CD14-positive monocyte (primary cell): Measurements from ENCODE around the gene FOXP1. TPM values are rescaled to one million over a fixed set of nuclear protein-coding genes. Genes with fewer than 3 reads are reported as not detected.

Experiments used
- DNase-seq, 3 donors: peaks; one replicate each; pipeline ENCODE4 v3.0.0-alpha.2; 2011 to 2022
- H2AFZ ChIP-seq: 2 replicates; pipeline ENCODE4 v1.6.0; 2012; ENCODE audit warnings: mild to moderate bottlenecking, low read depth, low read length, inconsistent platforms; ENCODE audit not compliant: insufficient read depth, poor library complexity, severe bottlenecking
- H3K27ac ChIP-seq, 2 donors: 1 replicate in 1 of 2; 2 replicates in 1 of 2; pipeline ENCODE4 v1.5.1; 2012 to 2013; ENCODE audit warnings: low read length in 2 of 2, control low read depth in 1 of 2, inconsistent platforms in 1 of 2, low read depth in 1 of 2, mild to moderate bottlenecking in 1 of 2
- H3K27me3 ChIP-seq, 2 donors: one replicate each; pipeline versions ENCODE4 v1.6.0 to v1.6.1; 2011 to 2013; ENCODE audit warnings: low read length in 2 of 2; ENCODE audit not compliant: control insufficient read depth in 2 of 2, insufficient read depth in 2 of 2
- H3K36me3 ChIP-seq, 2 donors: replicated peaks in 1 of 2; 1 replicate in 1 of 2; 2 replicates in 1 of 2; pipeline versions ENCODE4 v1.5.1 to v1.6.1; 2012 to 2013; ENCODE audit warnings: low read length in 2 of 2, control low read depth in 1 of 2, inconsistent platforms in 1 of 2, mild to moderate bottlenecking in 1 of 2; ENCODE audit not compliant: insufficient read depth in 2 of 2, control insufficient read depth in 1 of 2
- H3K4me1 ChIP-seq, 2 donors: 1 replicate in 1 of 2; 2 replicates in 1 of 2; pipeline versions ENCODE4 v1.5.1 to v1.6.1; 2012 to 2013; ENCODE audit warnings: low read length in 2 of 2, control low read depth in 1 of 2, inconsistent platforms in 1 of 2, mild to moderate bottlenecking in 1 of 2, moderate library complexity in 1 of 2; ENCODE audit not compliant: insufficient read depth in 2 of 2, control insufficient read depth in 1 of 2
- H3K4me2 ChIP-seq: replicated peaks from 2 replicates; pipeline ENCODE3; 2012; ENCODE audit warnings: low read length, moderate library complexity, mild to moderate bottlenecking; ENCODE audit not compliant: poor library complexity, severe bottlenecking; ENCODE audit errors: extremely low read depth
- H3K4me3 ChIP-seq, 3 experiments: fragments of 200-600 bp in 1 of 3; sonication (generic) in 1 of 3; replicated peaks in 1 of 3; 1 replicate in 2 of 3; 2 replicates in 1 of 3; pipeline ENCODE4 v1.5.1; 2011 to 2013; ENCODE audit warnings: low read length in 3 of 3, mild to moderate bottlenecking in 3 of 3, control low read depth in 2 of 3, low read depth in 2 of 3, inconsistent platforms in 1 of 3, moderate library complexity in 1 of 3
- H3K79me2 ChIP-seq: 2 replicates; pipeline ENCODE4 v1.6.0; 2012; ENCODE audit warnings: mild to moderate bottlenecking, control low read depth, inconsistent platforms, low read length, moderate library complexity; ENCODE audit not compliant: insufficient read depth
- H3K9ac ChIP-seq: 2 replicates; pipeline ENCODE4 v1.6.0; 2017; ENCODE audit warnings: low read length, mild to moderate bottlenecking; ENCODE audit not compliant: insufficient read depth, poor library complexity, severe bottlenecking
- H3K9me3 ChIP-seq, 2 donors: replicated peaks in 1 of 2; 1 replicate in 1 of 2; 2 replicates in 1 of 2; pipeline versions ENCODE4 v1.5.1 to v1.6.1; 2012 to 2013; ENCODE audit warnings: low read length in 2 of 2, control low read depth in 1 of 2; ENCODE audit not compliant: control insufficient read depth in 1 of 2, insufficient read depth in 1 of 2
- H4K20me1 ChIP-seq: 2 replicates; pipeline ENCODE4 v1.6.0; 2012; ENCODE audit warnings: mild to moderate bottlenecking, low read length, control low read depth, moderate library complexity; ENCODE audit not compliant: insufficient read depth
- H3K27ac Mint-ChIP-seq, 7 donors: one replicate each; pipeline ENCODE4 v1.8.0; 2020; ENCODE audit warnings: mild to moderate bottlenecking in 7 of 7, mixed read lengths in 7 of 7, moderate library complexity in 6 of 7, inconsistent platforms in 2 of 7
- H3K27me3 Mint-ChIP-seq, 3 donors: one replicate each; pipeline ENCODE4 v1.8.0; 2021 to 2022; ENCODE audit warnings: low read depth in 3 of 3, mild to moderate bottlenecking in 3 of 3, mixed read lengths in 3 of 3, moderate library complexity in 3 of 3, inconsistent platforms in 1 of 3
- H3K36me3 Mint-ChIP-seq, 2 donors: one replicate each; pipeline ENCODE4 v1.8.0; 2020; ENCODE audit warnings: mixed read lengths in 2 of 2, inconsistent platforms in 1 of 2, mild to moderate bottlenecking in 1 of 2
- H3K4me1 Mint-ChIP-seq: one replicate; pipeline ENCODE4 v1.8.0; 2020; ENCODE audit warnings: mild to moderate bottlenecking, mixed read lengths
- H3K4me3 Mint-ChIP-seq, 2 donors: one replicate each; pipeline ENCODE4 v1.8.0; 2020; ENCODE audit warnings: mild to moderate bottlenecking in 2 of 2, mixed read lengths in 2 of 2, moderate library complexity in 1 of 2
- H3K9me3 Mint-ChIP-seq, 7 donors: one replicate each; pipeline ENCODE4 v1.8.0; 2020 to 2022; ENCODE audit warnings: mixed read lengths in 7 of 7, mild to moderate bottlenecking in 6 of 7, moderate library complexity in 6 of 7, inconsistent platforms in 2 of 7
- WGBS: methylation state at CpG from one replicate; pipeline ENCODE4 v1.1.5; 2013; ENCODE audit warnings: missing lambda C conversion rate; ENCODE audit not compliant: insufficient coverage; 5-methylcytosine and 5-hydroxymethylcytosine counted together
- intact Hi-C, 2 donors: fragments of 100-400 bp; cut with micrococcal nuclease; formaldehyde crosslinking; loops; one replicate each; pipeline versions ENCODE4 v1.15.0 to v1.15.1; 2023
- polyA plus RNA-seq, 3 donors: library from polyadenylated mRNA; depleted of rRNA in 1 of 3; unstranded in 2 of 3; stranded (reverse) in 1 of 3; fragments of 300-500 nt in 2 of 3; fragments of >200 nt in 1 of 3; fragmentation: Illumina TruSeq in 2 of 3; gene quantifications; 1 replicate in 2 of 3; 2 replicates in 1 of 3; pipeline ENCODE4 v1.2.3, GENCODE V29; 2012 to 2021
- TF ChIP-seq, protein P1 (sequence below): fragments of 200-600 bp; IDR thresholded peaks from one replicate; pipeline ENCODE4 v1.8.0; 2022; ENCODE audit warnings: antibody characterized with exemption, mild to moderate bottlenecking

Gene FOXP1
- polyA plus RNA-seq, 3 donors, result 25.7 to 42.6 (median 27.8) TPM

DNA sequence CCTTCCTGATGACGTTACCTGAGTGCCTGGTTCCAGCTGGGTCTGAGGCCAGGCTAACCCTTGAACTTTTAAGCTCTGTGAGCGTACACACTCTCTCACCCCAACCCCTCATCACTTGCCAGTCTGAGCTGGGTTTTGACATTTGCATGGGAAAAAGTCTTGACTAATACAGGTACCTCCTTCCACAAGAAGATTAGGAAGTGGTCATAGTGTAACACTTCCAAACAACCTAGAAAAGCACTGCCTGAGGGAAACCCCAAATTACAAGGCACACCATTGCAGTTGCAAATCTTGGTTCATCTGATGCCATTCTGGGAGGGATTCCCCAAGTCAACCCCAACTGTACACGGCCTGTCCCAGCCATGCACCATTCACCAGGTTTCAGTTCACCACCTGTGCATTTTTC is 499.8 kb downstream of the FOXP1 start:
- Histone ChIP-seq H3K9me3 (no peaks in the 10 kb centered on the region), H3K4me3 (no peak overlapping the region), H4K20me1 (peaks cover 68% of the 10 kb centered on the region), H3K79me2 (peaks cover 14% of the 10 kb centered on the region), H2AFZ (no peak overlapping the region), H3K36me3 (no peaks in the 10 kb centered on the region), H3K27ac (no peak overlapping the region), H3K4me2 (no peak overlapping the region), H3K27me3 (no peaks in the 10 kb centered on the region), H3K9ac (no peak overlapping the region), H3K4me1 (no peaks in the 10 kb centered on the region)
- Mint-ChIP-seq H3K4me3 (no peak overlapping the region), H3K9me3 (peaks cover 0 to 2% (median 0%) of the 10 kb centered on the region in 7 donors), H3K36me3 (peaks cover 0 to 10% of the 10 kb centered on the region in 2 donors), H3K27me3 (peaks cover 0 to 2% (median 1%) of the 10 kb centered on the region in 3 donors), H3K27ac (no peak overlapping the region), H3K4me1 (peaks cover 5% of the 10 kb centered on the region)
- DNase-seq, result no peak
- TF ChIP-seq, protein P1, sequence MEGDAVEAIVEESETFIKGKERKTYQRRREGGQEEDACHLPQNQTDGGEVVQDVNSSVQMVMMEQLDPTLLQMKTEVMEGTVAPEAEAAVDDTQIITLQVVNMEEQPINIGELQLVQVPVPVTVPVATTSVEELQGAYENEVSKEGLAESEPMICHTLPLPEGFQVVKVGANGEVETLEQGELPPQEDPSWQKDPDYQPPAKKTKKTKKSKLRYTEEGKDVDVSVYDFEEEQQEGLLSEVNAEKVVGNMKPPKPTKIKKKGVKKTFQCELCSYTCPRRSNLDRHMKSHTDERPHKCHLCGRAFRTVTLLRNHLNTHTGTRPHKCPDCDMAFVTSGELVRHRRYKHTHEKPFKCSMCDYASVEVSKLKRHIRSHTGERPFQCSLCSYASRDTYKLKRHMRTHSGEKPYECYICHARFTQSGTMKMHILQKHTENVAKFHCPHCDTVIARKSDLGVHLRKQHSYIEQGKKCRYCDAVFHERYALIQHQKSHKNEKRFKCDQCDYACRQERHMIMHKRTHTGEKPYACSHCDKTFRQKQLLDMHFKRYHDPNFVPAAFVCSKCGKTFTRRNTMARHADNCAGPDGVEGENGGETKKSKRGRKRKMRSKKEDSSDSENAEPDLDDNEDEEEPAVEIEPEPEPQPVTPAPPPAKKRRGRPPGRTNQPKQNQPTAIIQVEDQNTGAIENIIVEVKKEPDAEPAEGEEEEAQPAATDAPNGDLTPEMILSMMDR, result no peak
- WGBS, result 100% methylated on average over 2 of the region's 3 CpGs
- intact Hi-C loops, result no loop called here

DNA sequence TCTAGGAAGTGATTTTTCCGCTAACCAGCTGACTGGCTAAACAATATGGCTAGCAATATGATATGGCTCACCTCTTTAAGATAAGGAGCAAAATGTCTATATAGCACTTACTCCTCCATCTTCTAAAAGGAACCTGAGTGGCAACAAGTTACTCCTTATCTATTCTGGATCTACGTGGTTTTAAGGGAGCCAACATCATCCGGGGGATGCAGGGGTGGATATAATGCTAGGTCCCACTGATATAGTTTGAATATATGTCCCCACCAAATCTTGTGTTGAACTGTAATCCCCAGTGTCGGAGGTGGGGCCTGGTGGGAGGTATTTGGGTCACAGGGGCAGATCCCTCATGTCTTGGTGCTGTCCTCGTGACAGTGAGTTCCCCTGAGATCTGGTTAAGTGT is 500.7 kb downstream of the FOXP1 start:
- Histone ChIP-seq H3K4me2 (no peak overlapping the region), H2AFZ (no peak overlapping the region), H3K27me3 (no peaks in the 10 kb centered on the region), H3K36me3 (no peaks in the 10 kb centered on the region), H3K27ac (no peak overlapping the region), H3K9me3 (no peaks in the 10 kb centered on the region), H4K20me1 (peaks cover 63% of the 10 kb centered on the region), H3K9ac (no peak overlapping the region), H3K79me2 (peaks cover 14% of the 10 kb centered on the region), H3K4me1 (no peaks in the 10 kb centered on the region), H3K4me3 (no peak overlapping the region)
- TF ChIP-seq, protein P1, result no peak
- peak overlapping the region in 2 of 7 donors; percentile 60 to 66 for H3K27ac Mint-ChIP-seq
- H3K36me3 Mint-ChIP-seq, result peaks cover 0 to 10% of the 10 kb centered on the region in 2 donors
- H3K4me1 Mint-ChIP-seq, result peaks cover 3% of the 10 kb centered on the region
- H3K27me3 Mint-ChIP-seq, result peaks cover 0 to 2% (median 1%) of the 10 kb centered on the region in 3 donors
- H3K4me3 Mint-ChIP-seq, result no peak overlapping the region
- peaks cover 0 to 2% (median 0%) of the 10 kb centered on the region in 7 donors for H3K9me3 Mint-ChIP-seq
- no CpG with 5 or more reads among the region's 5 CpGs for WGBS
- DNase-seq, result no peak
- intact Hi-C loops, result no loop called here
